ENCODE measurements around the gene B3GALT2. TPM values are rescaled to one million over a fixed set of nuclear protein-coding genes. Genes with fewer than 3 reads are reported as not detected.
"Not testable (repeated sequence)": the region's sequence is repeated elsewhere in the genome, so short reads cannot be mapped to it uniquely, and the experiment has no call there.

Gene B3GALT2
- total and polyA plus RNA-seq, 2 of the 4 experiments (the other 2 are of a cell fraction) = 1.8 to 4.5 TPM

DNA sequence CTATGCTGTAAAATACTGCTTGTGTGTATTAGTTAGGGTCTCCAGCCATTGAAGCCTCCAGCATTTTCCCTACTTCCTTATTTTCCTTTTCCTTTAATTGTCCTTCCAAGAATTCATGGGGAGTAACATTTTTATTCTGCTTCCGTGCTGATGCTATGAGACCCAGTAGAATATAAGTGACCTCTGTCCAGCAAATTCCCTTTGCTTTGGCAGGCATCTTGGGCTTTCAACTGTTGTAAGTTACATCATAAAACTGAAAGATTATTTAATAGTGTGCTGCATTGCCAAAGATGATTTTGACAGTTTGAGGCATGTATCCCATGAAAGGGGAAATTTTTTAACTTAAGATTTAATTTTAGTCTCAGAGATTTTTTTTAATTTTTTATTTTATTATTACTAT is 48.1 kb upstream of the B3GALT2 start:
- H4K91ac ChIP-seq (ENCODE audit: insufficient read depth, low read depth, low read length) = no peak overlapping the region
- ChIA-PET POLR2A (ENCODE audit: unreplicated experiment) (no interaction called here), CTCF (no interaction called here)
- no peak overlapping the region for H3K18ac ChIP-seq (ENCODE audit: low read depth, low read length)
- no peak for TF ChIP-seq MAZ (IDR thresholded peaks at IDR 0.05; ENCODE audit: borderline replicate concordance, low read depth, low read length)
- no peak overlapping the region for H3K9ac ChIP-seq (ENCODE audit: low read depth, low read length)
- H3K27ac ChIP-seq (ENCODE audit: insufficient read depth, low read length) = no peak overlapping the region
- H2BK5ac ChIP-seq (ENCODE audit: low read depth, low read length, poor library complexity, severe bottlenecking) = no peak overlapping the region
- no peak overlapping the region for H2BK20ac ChIP-seq (ENCODE audit: low read depth, low read length)
- ATAC-seq (ENCODE audit: low read depth) (no peak), DNase-seq (no peak)
- H2AK9ac ChIP-seq (replicated peaks; ENCODE audit: low read depth, low read length, poor library complexity) = no peak overlapping the region
- no peak overlapping the region for H4K5ac ChIP-seq (ENCODE audit: low read depth, low read length)
- no peak overlapping the region for H3K56ac ChIP-seq (ENCODE audit: extremely low read depth, insufficient read depth, low read length)
- H2AK5ac ChIP-seq (ENCODE audit: low read depth, low read length) = no peak overlapping the region
- no peaks in the 10 kb centered on the region for H3K4me1 ChIP-seq (ENCODE audit: control insufficient read depth, insufficient read depth, low read length)
- in situ Hi-C loops (cut with MboI; ENCODE audit: low sequenced_read_pairs) (no loop called here), intact Hi-C loops (cut with micrococcal nuclease) (no loop called here), dilution Hi-C loops (cut with HindIII; ENCODE audit: low sequenced_read_pairs, unreplicated experiment) (no loop called here)
- no CpG with 5 or more reads among the region's 1 CpG for WGBS, 2 experiments (ENCODE audit: extremely low coverage in 2 of 2, insufficient read length in 1 of 2)
- H3K4me2 ChIP-seq (ENCODE audit: low read depth, low read length) = no peak overlapping the region
- no peak overlapping the region for H3K4ac ChIP-seq (ENCODE audit: low read depth, low read length)
- H4K8ac ChIP-seq (ENCODE audit: low read depth in 2 of 2, low read length in 2 of 2) = no peak overlapping the region
- H2BK120ac ChIP-seq (ENCODE audit: low read depth, low read length) = no peak overlapping the region
- H3K36me3 ChIP-seq (ENCODE audit: control insufficient read depth, insufficient read depth, low read length) = peaks cover 11% of the 10 kb centered on the region
- H3K9me1 ChIP-seq (ENCODE audit: insufficient read depth, low read length) = no peaks in the 10 kb centered on the region
- peaks cover 3 to 14% of the 10 kb centered on the region in 2 experiments; a peak in 3 of 4 replicates for H3K79me1 ChIP-seq (ENCODE audit: low read depth in 1 of 2, low read length in 2 of 2)
- no peak overlapping the region for H2AFZ ChIP-seq (replicated peaks; ENCODE audit: low read length, poor library complexity)
- H4K20me1 ChIP-seq (ENCODE audit: insufficient read depth, low read length) = no peaks in the 10 kb centered on the region; the same call in 1 of the 2 replicates
- H2BK15ac ChIP-seq (ENCODE audit: low read depth, low read length) = no peak overlapping the region
- H3K27me3 ChIP-seq (ENCODE audit: control insufficient read depth, insufficient read depth, low read length) = no peaks in the 10 kb centered on the region
- no peak overlapping the region for H3K23ac ChIP-seq (ENCODE audit: low read depth, low read length)
- BruUV-seq (replicated peaks) = no TSS peak
- no peaks in the 10 kb centered on the region for H3K9me3 ChIP-seq (ENCODE audit: control insufficient read depth, insufficient read depth, low read length)
- no peak overlapping the region for H3K14ac ChIP-seq (replicated peaks; ENCODE audit: low read depth, low read length)
- H3K4me3 ChIP-seq (ENCODE audit: insufficient read depth, low read depth, low read length) = no peak overlapping the region

DNA sequence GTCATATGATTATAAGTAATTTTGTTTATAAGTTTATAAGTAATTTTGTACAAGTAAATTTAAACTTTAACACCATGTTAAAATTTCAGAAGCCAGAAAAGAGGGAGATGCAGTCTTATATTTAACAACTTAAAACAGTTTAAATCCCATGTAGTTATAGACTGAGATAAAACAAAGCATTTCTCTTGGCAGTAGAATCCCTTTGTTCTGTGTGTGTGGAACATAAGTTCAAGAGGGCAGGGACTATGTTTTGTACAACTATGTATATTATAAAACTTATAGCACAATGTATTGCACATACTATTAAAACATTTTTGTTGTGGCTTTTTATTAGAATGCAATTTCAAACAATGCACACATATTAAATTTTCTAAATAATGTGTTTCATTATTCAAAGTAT is 44.7 kb upstream of the B3GALT2 start:
- H3K4me1 ChIP-seq (ENCODE audit: control insufficient read depth, insufficient read depth, low read length); H4K5ac ChIP-seq (ENCODE audit: low read depth, low read length); CTCF ChIA-PET; H3K9me3 ChIP-seq (ENCODE audit: control insufficient read depth, insufficient read depth, low read length); intact Hi-C loops (cut with micrococcal nuclease); H2BK5ac ChIP-seq (ENCODE audit: low read depth, low read length, poor library complexity, severe bottlenecking); ATAC-seq (ENCODE audit: low read depth); H2BK120ac ChIP-seq (ENCODE audit: low read depth, low read length); H2BK15ac ChIP-seq (ENCODE audit: low read depth, low read length); H3K18ac ChIP-seq (ENCODE audit: low read depth, low read length); H3K36me3 ChIP-seq (ENCODE audit: control insufficient read depth, insufficient read depth, low read length); H3K27ac ChIP-seq (ENCODE audit: insufficient read depth, low read length); H3K4me3 ChIP-seq (ENCODE audit: insufficient read depth, low read depth, low read length); DNase-seq; H4K8ac ChIP-seq (ENCODE audit: low read depth in 2 of 2, low read length in 2 of 2); H4K91ac ChIP-seq (ENCODE audit: insufficient read depth, low read depth, low read length); H3K56ac ChIP-seq (ENCODE audit: extremely low read depth, insufficient read depth, low read length); H3K9ac ChIP-seq (ENCODE audit: low read depth, low read length); dilution Hi-C loops (cut with HindIII; ENCODE audit: low sequenced_read_pairs, unreplicated experiment); POLR2A ChIA-PET (ENCODE audit: unreplicated experiment); H3K27me3 ChIP-seq (ENCODE audit: control insufficient read depth, insufficient read depth, low read length); H2AK5ac ChIP-seq (ENCODE audit: low read depth, low read length); H2AFZ ChIP-seq (replicated peaks; ENCODE audit: low read length, poor library complexity); H3K14ac ChIP-seq (replicated peaks; ENCODE audit: low read depth, low read length); H2AK9ac ChIP-seq (replicated peaks; ENCODE audit: low read depth, low read length, poor library complexity); H4K20me1 ChIP-seq (ENCODE audit: insufficient read depth, low read length); H2BK20ac ChIP-seq (ENCODE audit: low read depth, low read length); in situ Hi-C loops (cut with MboI; ENCODE audit: low sequenced_read_pairs); H3K23ac ChIP-seq (ENCODE audit: low read depth, low read length); H3K4ac ChIP-seq (ENCODE audit: low read depth, low read length); H3K4me2 ChIP-seq (ENCODE audit: low read depth, low read length); BruUV-seq (replicated peaks); H3K9me1 ChIP-seq (ENCODE audit: insufficient read depth, low read length): not testable (repeated sequence)
- H3K79me1 ChIP-seq (ENCODE audit: low read depth in 1 of 2, low read length in 2 of 2) = peaks cover 7 to 27% of the 10 kb centered on the region in 2 experiments; a peak in 3 of 4 replicates
